Fibroblast of gingiva (primary cell): Measurements from ENCODE around the gene SYT13.

Experiments used
- DNase-seq: peaks from one replicate; pipeline ENCODE4 v3.0.0-alpha.2; 2011; ENCODE audit warnings: low read depth

Gene SYT13

GRCh38 chr11:45305874-45306623, 19.9 kb upstream of the SYT13 start:
- no peak for DNase-seq

DNA sequence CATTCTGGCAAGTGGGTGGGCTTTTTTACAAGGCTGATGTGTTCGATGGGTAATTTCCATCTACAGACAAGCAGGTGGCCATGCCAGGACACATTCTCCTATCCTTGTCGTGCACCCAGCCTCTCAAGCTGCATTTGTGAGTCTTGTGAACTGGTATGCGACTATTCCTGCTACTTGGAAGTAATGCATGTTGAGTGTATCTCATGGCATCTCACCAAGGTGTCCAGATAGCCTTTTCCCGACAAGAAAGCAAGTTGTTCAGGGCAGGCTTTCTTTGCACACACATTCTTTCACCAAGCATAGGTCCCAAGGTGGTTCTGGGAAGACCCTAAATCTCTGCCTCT, 18.8 kb upstream of the SYT13 start:
- no peak for DNase-seq

DNA sequence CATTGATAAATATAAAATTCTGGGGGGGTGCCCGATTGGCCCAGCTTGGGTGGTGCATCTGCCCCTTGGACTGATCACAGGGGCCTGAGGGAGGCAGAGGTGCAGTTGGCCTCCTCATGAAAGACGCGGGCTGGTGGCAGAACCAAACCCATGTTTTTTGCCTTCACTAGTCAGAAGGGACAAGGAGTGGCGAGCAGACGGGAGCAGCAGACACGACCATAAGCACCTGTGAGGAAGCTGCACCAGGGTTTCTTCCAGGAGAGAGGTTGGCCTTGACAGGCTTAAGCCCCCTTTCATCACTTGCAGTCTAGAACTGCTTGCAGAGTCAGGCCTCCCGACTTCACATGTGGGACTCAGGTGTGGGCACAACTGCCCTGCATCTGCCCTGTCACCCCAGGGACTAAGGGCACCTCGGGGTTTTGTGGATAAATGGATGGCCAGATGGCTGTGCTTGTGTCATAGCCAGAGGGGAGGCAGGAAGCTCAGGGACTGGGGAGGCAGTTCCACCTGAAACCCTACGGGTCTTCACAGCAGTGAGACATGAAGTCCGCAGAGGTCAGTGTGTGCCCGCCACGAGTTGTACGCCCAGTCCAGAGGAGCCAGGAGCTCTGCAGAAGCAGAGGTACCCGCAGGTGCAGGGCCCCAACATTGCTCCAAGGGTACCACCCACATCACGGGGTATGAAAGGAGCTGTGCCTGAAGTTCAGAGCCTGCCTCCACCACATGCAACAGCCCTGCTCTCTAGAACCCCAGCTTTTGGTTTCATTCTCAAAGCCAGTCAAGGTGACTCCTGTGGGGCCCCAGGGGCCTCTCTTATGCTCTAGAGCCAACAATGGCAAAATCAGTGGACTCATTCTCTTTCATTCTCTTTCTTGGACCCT, 18.2 kb upstream of the SYT13 start:
- DNase-seq, result no peak

- DNase-seq, result no peak
These were observed 17.2 kb upstream of the SYT13 start for GRCh38 chr11:45303316-45303715.

DNA sequence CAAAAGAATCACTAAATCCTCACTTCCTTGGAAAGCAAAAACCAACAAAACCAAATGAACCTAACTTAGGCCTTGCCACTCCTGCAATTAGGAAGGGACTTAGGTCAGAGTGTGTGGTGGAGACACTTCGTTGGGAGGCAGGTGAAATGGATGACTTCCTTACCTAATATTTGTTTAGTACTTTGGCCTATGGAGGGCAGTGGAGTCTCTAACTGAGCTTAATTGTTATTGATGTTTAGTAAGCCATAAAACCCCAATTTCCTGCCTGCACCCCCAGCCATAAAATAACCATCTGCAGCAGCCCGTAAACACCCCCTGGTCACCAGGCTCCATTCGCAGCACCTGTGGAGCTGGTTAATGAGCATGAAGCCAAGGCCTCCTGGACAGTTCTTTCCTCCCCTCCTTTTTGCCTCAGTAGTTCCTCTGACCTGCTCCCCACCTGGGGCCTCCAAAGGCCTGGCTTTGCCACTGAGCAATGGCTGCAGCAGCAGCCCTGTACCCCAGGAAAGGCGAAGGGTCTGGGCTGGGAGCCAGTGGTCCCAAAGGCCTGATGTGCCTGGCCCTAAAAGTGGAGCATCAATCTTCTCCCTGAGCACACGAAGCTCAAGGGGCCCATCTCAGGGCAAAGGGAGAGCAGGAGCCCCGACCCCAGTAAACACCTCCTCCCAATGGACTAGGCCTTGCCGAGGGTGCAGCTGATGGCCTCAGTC, 15.6 kb upstream of the SYT13 start:
- DNase-seq, result no peak

- no peak for DNase-seq
These were observed 14.6 kb upstream of the SYT13 start for GRCh38 chr11:45300715-45301114.

DNA sequence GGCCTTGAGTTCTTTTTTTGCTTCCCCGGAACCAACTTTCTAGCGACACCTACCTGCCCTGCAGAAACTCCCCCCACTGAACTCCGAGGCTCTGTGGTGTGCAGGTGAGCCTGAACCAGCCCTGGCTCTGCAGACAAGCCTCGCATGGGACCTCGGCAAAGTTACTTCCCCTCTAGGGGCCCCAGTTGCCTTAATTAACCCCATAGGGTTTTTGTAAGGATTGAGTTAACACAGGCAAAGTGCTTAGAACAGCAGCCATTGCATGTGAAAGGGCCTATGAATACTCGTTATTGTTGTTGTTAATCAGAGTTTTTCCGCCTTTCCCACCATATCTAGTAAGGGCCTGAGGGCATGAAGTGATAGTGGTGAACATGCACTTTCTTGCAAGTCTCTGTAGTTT, 12.6 kb upstream of the SYT13 start:
- no peak for DNase-seq

- DNase-seq, result no peak
These were observed 9.9 kb upstream of the SYT13 start for GRCh38 chr11:45296075-45296474.

GRCh38 chr11:45294499-45294898, 8.4 kb upstream of the SYT13 start:
- DNase-seq, result no peak

- peak; percentile 72 for DNase-seq
These were observed 7.5 kb upstream of the SYT13 start for GRCh38 chr11:45293566-45294192.

- DNase-seq, result no peak
These were observed 4.4 kb upstream of the SYT13 start for GRCh38 chr11:45290586-45290985.

GRCh38 chr11:45289369-45289768, 3.2 kb upstream of the SYT13 start:
- peak; percentile 13 for DNase-seq

GRCh38 chr11:45288339-45288738, 2.2 kb upstream of the SYT13 start:
- no peak for DNase-seq

DNA sequence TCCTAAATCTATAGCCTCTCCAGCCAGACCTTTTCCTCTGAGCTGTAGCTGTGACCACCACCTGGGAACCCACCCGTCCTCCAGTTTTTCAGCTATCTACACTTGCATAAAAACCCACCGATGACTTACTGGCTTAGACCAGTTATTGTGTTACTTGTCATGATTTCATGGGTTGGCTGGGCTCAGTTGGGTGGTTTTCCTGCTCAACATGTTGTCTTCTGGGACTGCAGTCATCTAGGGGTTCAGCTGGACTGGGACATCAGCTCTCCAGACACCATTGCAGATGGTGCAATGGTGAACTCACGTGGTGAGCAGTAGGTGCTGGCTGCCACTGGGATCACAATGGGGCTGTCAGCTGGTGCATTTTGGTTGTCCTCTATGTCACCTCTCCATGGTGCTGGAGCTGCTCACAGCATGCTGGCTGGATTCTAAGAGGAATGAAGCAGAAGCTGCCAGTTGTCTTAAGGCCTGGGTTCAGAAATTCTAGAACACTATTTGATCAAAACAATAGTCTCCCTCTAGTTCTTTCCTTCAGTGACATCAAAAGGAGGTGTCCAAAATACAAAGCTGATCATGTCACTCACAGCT, 1.3 kb upstream of the SYT13 start:
- no peak for DNase-seq

GRCh38 chr11:45285250-45285828, 802 bp downstream of the SYT13 start:
- no peak for DNase-seq

DNA sequence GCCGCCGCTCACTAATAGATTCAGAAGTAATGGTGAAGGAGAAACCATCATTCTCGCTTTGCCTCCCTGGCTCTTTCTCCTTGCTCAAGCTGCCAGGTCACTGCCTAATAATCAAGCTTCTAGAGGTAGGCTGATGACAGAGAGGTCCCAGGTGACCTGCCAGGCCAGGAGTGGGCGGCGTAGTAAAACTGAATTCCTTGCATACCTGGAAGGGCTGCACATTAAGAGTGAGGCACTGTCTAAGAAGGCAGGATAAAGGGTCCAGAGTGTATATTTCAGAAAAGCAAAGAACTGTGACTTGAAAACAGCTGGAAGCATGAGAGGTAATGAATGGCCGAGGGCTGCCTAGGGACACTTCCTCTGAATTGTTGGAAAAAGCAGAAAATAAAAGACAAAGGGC, 4.1 kb downstream of the SYT13 start:
- no peak for DNase-seq

GRCh38 chr11:45280449-45280848, 5.7 kb downstream of the SYT13 start:
- no peak for DNase-seq

DNA sequence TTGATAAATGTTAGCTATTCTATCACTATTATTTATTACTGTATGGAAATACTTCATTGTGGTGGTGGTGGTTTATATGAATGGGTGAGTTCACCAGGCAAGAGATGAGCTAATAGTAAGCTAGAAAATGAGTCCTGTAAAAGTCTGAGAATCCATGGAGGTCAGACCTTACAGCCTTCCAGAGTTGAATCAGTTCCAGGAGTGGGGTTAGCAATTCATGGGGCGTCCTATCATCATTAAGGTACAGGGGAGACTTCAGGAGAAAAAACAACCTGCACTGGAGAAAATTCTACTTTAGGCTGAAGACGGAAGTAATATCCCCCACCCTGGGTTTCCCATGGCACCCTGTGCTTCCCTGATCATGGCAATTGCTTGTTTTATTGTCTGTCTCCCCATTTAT, 6.5 kb downstream of the SYT13 start:
- DNase-seq, result no peak

- DNase-seq, result no peak
These were observed 7.4 kb downstream of the SYT13 start for GRCh38 chr11:45278714-45279113.

DNA sequence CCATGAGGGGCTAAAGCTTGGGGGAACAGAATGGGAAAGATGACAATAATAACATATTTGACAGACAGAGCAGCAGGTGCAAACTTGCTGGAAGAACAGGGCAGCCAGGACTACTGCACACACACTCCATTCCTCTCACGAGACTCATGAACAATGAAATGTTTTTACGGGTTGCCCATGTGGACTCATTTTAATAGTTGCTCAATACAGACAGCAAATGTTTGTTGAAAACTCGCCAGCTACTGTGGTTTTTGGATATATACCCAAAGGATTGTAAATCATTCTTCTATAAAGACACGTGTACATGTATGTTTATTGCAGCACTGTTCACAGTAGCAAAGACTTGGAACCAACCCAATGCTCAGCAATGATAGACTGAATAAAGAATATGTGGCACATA, 10.3 kb downstream of the SYT13 start:
- DNase-seq, result peak; percentile 37

- DNase-seq, result no peak
These were observed 11.9 kb downstream of the SYT13 start for GRCh38 chr11:45274206-45274605.

DNA sequence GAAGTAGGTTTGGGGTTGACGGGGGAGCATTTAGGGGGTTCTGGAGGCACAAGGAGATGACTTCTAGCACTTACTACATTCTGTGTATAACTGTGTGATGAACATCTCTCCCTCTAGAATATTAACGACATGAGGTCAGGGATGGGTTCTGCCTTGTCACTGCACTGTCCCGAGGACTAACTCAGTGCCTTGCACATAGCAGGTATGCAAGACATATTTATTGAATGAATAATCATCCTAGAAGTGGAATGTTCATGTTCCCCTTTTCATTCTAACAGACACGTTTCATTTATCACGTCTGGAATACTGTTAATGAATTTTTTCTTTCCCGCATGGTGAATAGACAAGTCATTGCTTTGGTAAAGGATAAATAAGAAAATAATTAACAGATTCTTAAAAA, 12.6 kb downstream of the SYT13 start:
- no peak for DNase-seq
